Measurements from ENCODE around the gene NAXE. TPM values are rescaled to one million over a fixed set of nuclear protein-coding genes. Genes with fewer than 3 reads are reported as not detected.

NAXE gene
- total RNA-seq, 1 experiment from 2014 or later, result 99.8 TPM

DNA sequence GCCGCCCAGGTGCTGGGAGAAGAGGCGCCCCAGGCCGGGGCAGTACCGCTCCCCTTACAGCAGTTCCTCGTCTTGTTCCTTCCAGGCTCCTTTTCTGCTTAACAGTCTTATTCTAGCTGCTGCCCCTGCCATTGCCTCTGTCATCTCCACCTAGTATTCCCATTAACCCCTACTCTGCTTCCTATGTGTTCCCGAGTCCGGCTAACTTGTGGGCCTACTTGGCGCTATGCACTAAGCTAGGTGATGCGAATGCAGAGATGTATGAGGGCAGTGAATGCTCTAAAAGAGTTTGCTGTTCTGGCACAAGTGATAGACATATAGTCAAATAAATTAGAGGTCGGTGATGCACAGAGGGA, 18.9 kb upstream of the NAXE start:
- no peaks in the 10 kb centered on the region for H3K9me3 ChIP-seq
- H3K36me3 ChIP-seq (ENCODE audit: control insufficient read depth, insufficient read depth, low read length), result no peaks in the 10 kb centered on the region
- Mint-ChIP-seq H3K36me3 (ENCODE audit: insufficient read depth, unreplicated experiment) (peaks cover 26% of the 10 kb centered on the region), H3K27me3 (ENCODE audit: insufficient read depth, unreplicated experiment) (no peaks in the 10 kb centered on the region), H3K9me3 (ENCODE audit: unreplicated experiment) (no peaks in the 10 kb centered on the region), H3K4me1 (ENCODE audit: low read depth, unreplicated experiment) (peaks cover 18% of the 10 kb centered on the region), H3K27ac (ENCODE audit: unreplicated experiment) (peak overlapping the region; percentile 83), H3K4me3 (ENCODE audit: unreplicated experiment) (peak overlapping the region; percentile 97)
- ChIA-PET CTCF (no interaction called here), POLR2A (no interaction called here)
- no peaks in the 10 kb centered on the region for H3K27me3 ChIP-seq (replicated peaks; ENCODE audit: control insufficient read depth, insufficient read depth, low read length)
- TF ChIP-seq, protein P1, sequence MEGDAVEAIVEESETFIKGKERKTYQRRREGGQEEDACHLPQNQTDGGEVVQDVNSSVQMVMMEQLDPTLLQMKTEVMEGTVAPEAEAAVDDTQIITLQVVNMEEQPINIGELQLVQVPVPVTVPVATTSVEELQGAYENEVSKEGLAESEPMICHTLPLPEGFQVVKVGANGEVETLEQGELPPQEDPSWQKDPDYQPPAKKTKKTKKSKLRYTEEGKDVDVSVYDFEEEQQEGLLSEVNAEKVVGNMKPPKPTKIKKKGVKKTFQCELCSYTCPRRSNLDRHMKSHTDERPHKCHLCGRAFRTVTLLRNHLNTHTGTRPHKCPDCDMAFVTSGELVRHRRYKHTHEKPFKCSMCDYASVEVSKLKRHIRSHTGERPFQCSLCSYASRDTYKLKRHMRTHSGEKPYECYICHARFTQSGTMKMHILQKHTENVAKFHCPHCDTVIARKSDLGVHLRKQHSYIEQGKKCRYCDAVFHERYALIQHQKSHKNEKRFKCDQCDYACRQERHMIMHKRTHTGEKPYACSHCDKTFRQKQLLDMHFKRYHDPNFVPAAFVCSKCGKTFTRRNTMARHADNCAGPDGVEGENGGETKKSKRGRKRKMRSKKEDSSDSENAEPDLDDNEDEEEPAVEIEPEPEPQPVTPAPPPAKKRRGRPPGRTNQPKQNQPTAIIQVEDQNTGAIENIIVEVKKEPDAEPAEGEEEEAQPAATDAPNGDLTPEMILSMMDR (IDR thresholded peaks at IDR 0.05; ENCODE audit: insufficient read depth in 1 of 2, low read depth in 1 of 2, low read length in 1 of 2, severe bottlenecking in 1 of 2, unreplicated experiment in 1 of 2), result no peak
- H3K4me1 ChIP-seq, result peaks cover 15% of the 10 kb centered on the region; the same call in 1 of the 2 replicates
- H3K4me3 ChIP-seq (ENCODE audit: low read depth, low read length), result peak overlapping the region; percentile 96
- BruUV-seq (replicated peaks), result no TSS peak
- no peak for DNase-seq
- intact Hi-C loops (cut with micrococcal nuclease; ENCODE audit: unreplicated experiment), result loop anchor here (1.0 to 5.0 kb wide), 2 partner anchors 35 to 69 kb away; no protein-coding TSS in a partner anchor

DNA sequence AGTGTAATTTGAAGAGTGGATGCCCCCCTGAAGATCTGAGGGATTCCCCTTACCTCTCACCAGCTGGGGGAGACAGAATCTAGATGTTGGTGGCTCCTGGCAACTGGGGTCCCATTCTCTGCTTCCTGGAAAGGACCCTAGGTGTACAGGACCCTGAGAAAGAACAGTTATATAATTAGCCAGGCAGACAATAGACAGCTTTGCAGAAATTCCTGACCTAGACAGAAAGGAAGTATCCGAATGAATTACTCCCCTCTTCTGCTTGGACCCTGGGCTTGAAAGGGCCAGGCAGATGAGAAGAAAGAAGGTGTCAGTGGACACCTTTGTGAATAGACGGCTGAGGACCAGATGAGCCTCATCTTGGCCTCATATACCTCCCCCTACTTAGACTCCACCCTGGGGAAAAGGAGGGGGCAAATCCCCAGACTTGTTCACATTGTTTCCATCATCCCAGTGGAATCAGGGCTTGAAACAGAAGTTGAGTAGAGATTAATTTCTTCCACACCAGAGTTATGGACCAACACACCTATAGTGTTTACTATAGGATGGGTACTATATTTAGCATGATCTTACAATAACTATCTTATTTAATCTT, 17.4 kb upstream of the NAXE start:
- Mint-ChIP-seq H3K27ac (ENCODE audit: unreplicated experiment) (no peak overlapping the region), H3K4me3 (ENCODE audit: unreplicated experiment) (no peak overlapping the region), H3K36me3 (ENCODE audit: insufficient read depth, unreplicated experiment) (peaks cover 17% of the 10 kb centered on the region), H3K4me1 (ENCODE audit: low read depth, unreplicated experiment) (peaks cover 18% of the 10 kb centered on the region), H3K9me3 (ENCODE audit: unreplicated experiment) (no peaks in the 10 kb centered on the region), H3K27me3 (ENCODE audit: insufficient read depth, unreplicated experiment) (no peaks in the 10 kb centered on the region)
- no peaks in the 10 kb centered on the region for H3K9me3 ChIP-seq
- H3K4me1 ChIP-seq, result peaks cover 15% of the 10 kb centered on the region; the same call in 1 of the 2 replicates
- H3K4me3 ChIP-seq (ENCODE audit: low read depth, low read length), result no peak overlapping the region
- POLR2A ChIA-PET, result interaction anchor here (1.0 kb wide), 1 partner anchor 117 kb away, joined by 4 read pairs; no protein-coding TSS in a partner anchor
- intact Hi-C loops (cut with micrococcal nuclease; ENCODE audit: unreplicated experiment), result loop anchor here (5.0 kb wide), 1 partner anchor 33 kb away; no protein-coding TSS in a partner anchor
- H3K36me3 ChIP-seq (ENCODE audit: control insufficient read depth, insufficient read depth, low read length), result no peaks in the 10 kb centered on the region
- BruUV-seq (replicated peaks), result no TSS peak
- CTCF ChIA-PET, result interaction anchor here (0.6 kb wide), 1 partner anchor 129 kb away, joined by 4 read pairs; no protein-coding TSS in a partner anchor
- TF ChIP-seq, protein P1 (IDR thresholded peaks at IDR 0.05; ENCODE audit: insufficient read depth in 1 of 2, low read depth in 1 of 2, low read length in 1 of 2, severe bottlenecking in 1 of 2, unreplicated experiment in 1 of 2), result no peak
- H3K27me3 ChIP-seq (replicated peaks; ENCODE audit: control insufficient read depth, insufficient read depth, low read length), result no peaks in the 10 kb centered on the region
- DNase-seq, result no peak

DNA sequence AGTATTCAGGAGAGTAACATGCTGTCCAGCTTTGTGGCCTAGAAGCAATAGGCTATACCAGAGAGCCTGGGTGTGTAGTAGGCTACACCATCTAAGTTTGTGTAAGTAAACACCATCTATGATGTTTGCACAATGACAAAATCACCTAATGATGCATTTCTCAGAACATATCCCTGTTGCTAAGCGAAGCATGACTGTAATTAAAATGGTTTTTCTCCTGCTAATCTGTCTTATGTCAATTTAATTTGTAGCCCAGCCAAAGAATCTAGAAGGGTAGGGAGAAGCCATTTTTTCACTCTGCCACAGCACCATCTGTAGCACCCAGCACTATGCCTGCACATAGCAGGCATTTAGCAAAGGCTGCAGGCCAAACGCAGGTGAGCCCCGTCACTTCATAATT, 14.0 kb upstream of the NAXE start:
- no peaks in the 10 kb centered on the region for H3K36me3 ChIP-seq (ENCODE audit: control insufficient read depth, insufficient read depth, low read length)
- H3K4me1 ChIP-seq, result peaks cover 4% of the 10 kb centered on the region; the same call in 1 of the 2 replicates
- no TSS peak for BruUV-seq (replicated peaks)
- no peak overlapping the region for H3K4me3 ChIP-seq (ENCODE audit: low read depth, low read length)
- intact Hi-C loops (cut with micrococcal nuclease; ENCODE audit: unreplicated experiment), result no loop called here
- TF ChIP-seq, protein P1 (IDR thresholded peaks at IDR 0.05; ENCODE audit: insufficient read depth in 1 of 2, low read depth in 1 of 2, low read length in 1 of 2, severe bottlenecking in 1 of 2, unreplicated experiment in 1 of 2), result no peak
- peaks cover 7% of the 10 kb centered on the region for H3K4me1 Mint-ChIP-seq (ENCODE audit: low read depth, unreplicated experiment)
- H3K4me3 Mint-ChIP-seq (ENCODE audit: unreplicated experiment), result no peak overlapping the region
- H3K27me3 Mint-ChIP-seq (ENCODE audit: insufficient read depth, unreplicated experiment), result no peaks in the 10 kb centered on the region
- H3K9me3 ChIP-seq, result no peaks in the 10 kb centered on the region
- no peak overlapping the region for H3K27ac Mint-ChIP-seq (ENCODE audit: unreplicated experiment)
- H3K27me3 ChIP-seq (replicated peaks; ENCODE audit: control insufficient read depth, insufficient read depth, low read length), result no peaks in the 10 kb centered on the region
- H3K36me3 Mint-ChIP-seq (ENCODE audit: insufficient read depth, unreplicated experiment), result peaks cover 1% of the 10 kb centered on the region
- ChIA-PET POLR2A (interaction anchor here (0.6 kb wide), 1 partner anchor 41 kb away, joined by 5 read pairs; the partner anchor contains the start of gene HAPLN2), CTCF (interaction anchor here (0.7 to 1.0 kb wide), 2 partner anchors 14 to 112 kb away, joined by 3 to 4 read pairs; partner anchors contain the start of gene NAXE)
- no peak for DNase-seq
- H3K9me3 Mint-ChIP-seq (ENCODE audit: unreplicated experiment), result no peaks in the 10 kb centered on the region

Measured in Caco-2 (cell line).